GM18867 (cell line): Measurements from ENCODE around the gene CTDSPL.
"Not testable (repeated sequence)": the region's sequence is repeated elsewhere in the genome, so short reads cannot be mapped to it uniquely, and the experiment has no call there.

Source experiments
- ATAC-seq: cut with Tn5 transposase; IDR thresholded peaks from one replicate; pipeline ENCODE4 v1.9.1; 2021; ENCODE audit warnings: mild to moderate bottlenecking, moderate library complexity; ENCODE audit not compliant: unreplicated experiment

Gene CTDSPL

GRCh38 chr3:37961622-37962431, 100.1 kb downstream of the CTDSPL start:
- no peak for ATAC-seq

GRCh38 chr3:37963016-37963415, 101.3 kb downstream of the CTDSPL start:
- ATAC-seq: no peak

GRCh38 chr3:37963635-37964034, 102.0 kb downstream of the CTDSPL start:
- ATAC-seq: no peak

- no peak for ATAC-seq
Measured at GRCh38 chr3:37964146-37964545, 102.5 kb downstream of the CTDSPL start.

GRCh38 chr3:37964716-37965115, 103.0 kb downstream of the CTDSPL start:
- ATAC-seq: no peak

GRCh38 chr3:37967260-37967881, 105.7 kb downstream of the CTDSPL start:
- ATAC-seq: peak; percentile 78

- no peak for ATAC-seq
Measured at GRCh38 chr3:37968199-37968598, 106.5 kb downstream of the CTDSPL start.

GRCh38 chr3:37968813-37969595, 107.3 kb downstream of the CTDSPL start:
- no peak for ATAC-seq

GRCh38 chr3:37969596-37970100, 108.0 kb downstream of the CTDSPL start:
- ATAC-seq: no peak

- no peak for ATAC-seq
Measured at GRCh38 chr3:37970802-37971201, 109.1 kb downstream of the CTDSPL start.

- ATAC-seq: no peak
Measured at GRCh38 chr3:37971467-37971866, 109.8 kb downstream of the CTDSPL start.

- not testable (repeated sequence) for ATAC-seq
Measured at GRCh38 chr3:37972056-37972455, 110.4 kb downstream of the CTDSPL start.

- ATAC-seq: no peak
Measured at GRCh38 chr3:37973246-37974054, 111.8 kb downstream of the CTDSPL start.

GRCh38 chr3:37974121-37975083, 112.7 kb downstream of the CTDSPL start:
- ATAC-seq: peak; percentile 94

- ATAC-seq: no peak
Measured at GRCh38 chr3:37979541-37980461, 118.1 kb downstream of the CTDSPL start.

GRCh38 chr3:37980462-37981347, 119.0 kb downstream of the CTDSPL start:
- ATAC-seq: no peak

GRCh38 chr3:37981348-37981664, 119.6 kb downstream of the CTDSPL start:
- no peak for ATAC-seq

GRCh38 chr3:37982331-37982730, 120.7 kb downstream of the CTDSPL start:
- ATAC-seq: no peak
